H1 (cell line): Measurements from ENCODE around the gene BCL7B. TPM values are rescaled to one million over a fixed set of nuclear protein-coding genes. Genes with fewer than 3 reads are reported as not detected.
"Not testable (repeated sequence)": the region's sequence is repeated elsewhere in the genome, so short reads cannot be mapped to it uniquely, and the experiment has no call there.

ENCODE experiments used
- CTCF ChIA-PET: fragments of 300-600 bp; sonication (Branson Sonifier 250); formaldehyde crosslinking; loops from one replicate; lab custom pipeline; 2021; ENCODE audit not compliant: partially characterized antibody; lab: Charles Lee
- POLR2A ChIA-PET: fragments of 300-600 bp; sonication (Branson Sonifier 250); formaldehyde crosslinking; loops from one replicate; lab custom pipeline; 2021; ENCODE audit warnings: inconsistent platforms; ENCODE audit not compliant: partially characterized antibody; lab: Charles Lee
- DNase-seq, 2 experiments: peaks; one replicate each; pipeline versions ENCODE4 v3.0.0 to v3.0.0-alpha.2; 2010 to 2022; ENCODE audit warnings: low spot score in 2 of 2, low read depth in 1 of 2, mixed read lengths in 1 of 2
- FAIRE-seq: peaks from 2 replicates; lab custom pipeline; 2011; peaks lifted over from hg19 to GRCh38; lab: Jason Lieb, UNC
- H2AFZ ChIP-seq: 2 replicates; pipeline ENCODE4 v1.8.1; 2012; ENCODE audit warnings: low read length, inconsistent platforms
- H2AK5ac ChIP-seq: 2 replicates; pipeline ENCODE4 v1.6.1; 2013; ENCODE audit warnings: low read depth, low read length
- H2BK120ac ChIP-seq: replicated peaks from 2 replicates; pipeline ENCODE3; 2013; ENCODE audit warnings: low read depth, low read length, inconsistent platforms
- H2BK12ac ChIP-seq: 2 replicates; pipeline ENCODE4 v1.6.1; 2013; ENCODE audit warnings: low read depth, low read length
- H2BK15ac ChIP-seq: 2 replicates; pipeline ENCODE4 v1.6.1; 2013; ENCODE audit warnings: low read length
- H2BK20ac ChIP-seq: 2 replicates; pipeline ENCODE4 v1.6.1; 2013; ENCODE audit warnings: low read length
- H2BK5ac ChIP-seq: 2 replicates; pipeline ENCODE4 v1.6.1; 2013; ENCODE audit warnings: low read depth, low read length
- H3K14ac ChIP-seq: 2 replicates; pipeline ENCODE4 v1.6.1; 2013; ENCODE audit warnings: inconsistent platforms; ENCODE audit not compliant: insufficient read length
- H3K18ac ChIP-seq: 2 replicates; pipeline ENCODE4 v1.6.1; 2013; ENCODE audit warnings: low read length; ENCODE audit errors: extremely low read depth
- H3K23ac ChIP-seq: 2 replicates; pipeline ENCODE4 v1.6.1; 2013; ENCODE audit warnings: inconsistent platforms; ENCODE audit not compliant: insufficient read length
- H3K23me2 ChIP-seq: 2 replicates; pipeline ENCODE4 v1.6.1; 2013; ENCODE audit warnings: low read depth, low read length
- H3K27ac ChIP-seq: 2 replicates; pipeline ENCODE4 v1.6.1; 2011; ENCODE audit warnings: low read depth, low read length, inconsistent platforms
- H3K27me3 ChIP-seq, 4 experiments: replicated peaks in 1 of 4; 1 replicate in 1 of 4; 2 replicates in 3 of 4; pipeline versions ENCODE4 v1.6.1 to v1.8.1; 2011 to 2013; ENCODE audit warnings: low read length in 3 of 4, mild to moderate bottlenecking in 3 of 4, inconsistent platforms in 2 of 4, mixed read lengths in 2 of 4, moderate library complexity in 1 of 4; ENCODE audit not compliant: control insufficient read depth in 3 of 4, insufficient read depth in 3 of 4; ENCODE audit errors: extremely low read depth in 1 of 4
- H3K36me3 ChIP-seq, 4 experiments: 2 replicates each; pipeline versions ENCODE4 v1.6.1 to v1.8.1; 2011 to 2013; ENCODE audit warnings: mild to moderate bottlenecking in 4 of 4, low read length in 3 of 4, moderate library complexity in 2 of 4, control low read depth in 1 of 4, inconsistent platforms in 1 of 4; ENCODE audit not compliant: insufficient read depth in 4 of 4, control insufficient read depth in 2 of 4
- H3K4ac ChIP-seq: replicated peaks from 2 replicates; pipeline ENCODE3; 2013; ENCODE audit warnings: low read length, low read depth, mixed read lengths, inconsistent platforms; ENCODE audit not compliant: insufficient read length
- H3K4me1 ChIP-seq, 4 experiments: replicated peaks in 1 of 4; 1 replicate in 1 of 4; 2 replicates in 3 of 4; pipeline versions ENCODE4 v1.6.1 to v1.8.1; 2011 to 2013; ENCODE audit warnings: low read length in 3 of 4, inconsistent platforms in 2 of 4, mixed read lengths in 1 of 4; ENCODE audit not compliant: insufficient read depth in 4 of 4, control insufficient read depth in 3 of 4
- H3K4me2 ChIP-seq, 2 experiments: 2 replicates each; pipeline versions ENCODE4 v1.6.1 to v1.8.1; 2011 to 2013; ENCODE audit warnings: low read depth in 2 of 2, low read length in 2 of 2, control low read depth in 1 of 2, inconsistent platforms in 1 of 2, mild to moderate bottlenecking in 1 of 2; ENCODE audit not compliant: insufficient read depth in 1 of 2
- H3K4me3 ChIP-seq, 4 experiments: fragments of 200-600, 300-600 bp in 1 of 4; sonication (generic), shearing (Covaris generic), sonication (Bioruptor Twin) in 1 of 4; 2 replicates each; pipeline versions ENCODE4 v1.5.1 to v1.8.1; 2011 to 2016; ENCODE audit warnings: low read length in 4 of 4, low read depth in 3 of 4, control low read depth in 2 of 4, inconsistent platforms in 2 of 4, mild to moderate bottlenecking in 2 of 4, mixed read lengths in 1 of 4, moderate library complexity in 1 of 4; ENCODE audit not compliant: insufficient read depth in 2 of 4; ENCODE audit errors: extremely low read depth in 1 of 4
- H3K56ac ChIP-seq: replicated peaks from 2 replicates; pipeline ENCODE3; 2013; ENCODE audit warnings: low read depth, mild to moderate bottlenecking, mixed read lengths, low read length, inconsistent platforms; ENCODE audit not compliant: insufficient read length
- H3K79me1 ChIP-seq: 2 replicates; pipeline ENCODE4 v1.6.1; 2013; ENCODE audit warnings: low read depth, low read length, control low read depth
- H3K79me2 ChIP-seq, 2 experiments: 2 replicates each; pipeline versions ENCODE4 v1.6.1 to v1.8.1; 2012 to 2013; ENCODE audit warnings: low read length in 2 of 2, mild to moderate bottlenecking in 2 of 2, inconsistent platforms in 1 of 2; ENCODE audit not compliant: insufficient read depth in 2 of 2, control insufficient read depth in 1 of 2
- H3K9ac ChIP-seq, 4 experiments: replicated peaks in 1 of 4; 1 replicate in 1 of 4; 2 replicates in 3 of 4; pipeline versions ENCODE4 v1.6.1 to v1.8.1; 2011 to 2013; ENCODE audit warnings: low read depth in 3 of 4, low read length in 3 of 4, control low read depth in 2 of 4, mild to moderate bottlenecking in 2 of 4, moderate library complexity in 2 of 4, inconsistent platforms in 1 of 4; ENCODE audit errors: extremely low read depth in 1 of 4
- H3K9me3 ChIP-seq, 2 experiments: 2 replicates each; pipeline versions ENCODE4 v1.6.1 to v1.8.1; 2012 to 2013; ENCODE audit warnings: mild to moderate bottlenecking in 2 of 2, moderate library complexity in 2 of 2, control low read depth in 1 of 2, inconsistent platforms in 1 of 2, low read depth in 1 of 2, low read length in 1 of 2, mixed read lengths in 1 of 2; ENCODE audit not compliant: insufficient read depth in 2 of 2
- H4K20me1 ChIP-seq, 2 experiments: replicated peaks in 1 of 2; 2 replicates each; pipeline versions ENCODE3 to v1.8.1; 2011 to 2013; ENCODE audit warnings: inconsistent platforms in 2 of 2, low read length in 2 of 2, mild to moderate bottlenecking in 1 of 2; ENCODE audit not compliant: insufficient read depth in 2 of 2, control insufficient read depth in 1 of 2
- H4K5ac ChIP-seq: 2 replicates; pipeline ENCODE4 v1.6.1; 2013; ENCODE audit warnings: low read length, low read depth, mixed read lengths, inconsistent platforms; ENCODE audit not compliant: insufficient read length
- H4K8ac ChIP-seq: 2 replicates; pipeline ENCODE4 v1.8.0; 2013; ENCODE audit warnings: mild to moderate bottlenecking, moderate library complexity, low read length, inconsistent platforms; ENCODE audit not compliant: insufficient read depth; ENCODE audit errors: extremely low read depth
- H4K91ac ChIP-seq: replicated peaks from 2 replicates; pipeline ENCODE3; 2013; ENCODE audit warnings: low read length, mixed read lengths, inconsistent platforms; ENCODE audit not compliant: insufficient read length
- polyA plus RNA-seq, 7 experiments: library from polyadenylated mRNA; depleted of rRNA in 3 of 7; stranded (reverse) in 5 of 7; unstranded in 2 of 7; fragments of >200 nt in 5 of 7; fragments of 200-250 nt in 2 of 7; gene quantifications; 1 replicate in 5 of 7; 2 replicates in 1 of 7; 4 replicates in 1 of 7; pipeline versions ENCODE4 v1.2.1 to v1.2.3, GENCODE V29; 2011 to 2013; ENCODE audit warnings: missing spikeins in 2 of 7, mixed read lengths in 2 of 7
- total RNA-seq: library from RNA; stranded (reverse); fragmentation: NEBNext Ultra II Directional; extraction: Animal tissue kit (Norgen Biotek cat#: 25700); gene quantifications from 2 replicates; pipeline ENCODE4 v1.2.1, GENCODE V29; 2021

Gene BCL7B
- total and polyA plus RNA-seq, 2 of the 8 experiments (the other 6 are each of a cell fraction or from before 2014, with no cell fraction given), result 24.9 to 44.6 TPM

DNA sequence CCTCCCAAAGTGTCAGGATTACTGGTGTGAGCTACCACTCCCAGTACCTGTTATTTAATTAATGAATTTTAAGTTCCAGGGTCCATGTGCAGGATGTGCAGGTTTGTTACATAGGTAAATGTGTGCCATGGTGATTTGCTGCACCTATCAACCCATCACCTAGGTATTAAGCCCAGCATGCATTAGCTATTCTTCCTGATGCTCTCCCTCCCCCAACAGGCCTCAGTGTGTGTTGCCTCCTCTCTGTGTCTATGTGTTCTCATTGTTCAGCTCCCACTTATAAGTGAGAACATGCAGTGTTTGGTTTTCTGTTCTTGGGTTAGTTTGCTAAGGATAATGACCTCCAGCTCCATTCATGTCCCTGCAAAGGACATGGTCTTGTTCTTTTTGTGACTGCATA is 8.9 kb upstream of the BCL7B start:
- not testable (repeated sequence) for H3K9me3 ChIP-seq, H2BK15ac ChIP-seq, H2AK5ac ChIP-seq, H2BK12ac ChIP-seq, H3K4me1 ChIP-seq, H4K5ac ChIP-seq, H3K23ac ChIP-seq, H2BK120ac ChIP-seq, H2BK20ac ChIP-seq, H3K27ac ChIP-seq, H3K4me2 ChIP-seq, H3K18ac ChIP-seq, H3K79me1 ChIP-seq, H3K23me2 ChIP-seq, H3K4ac ChIP-seq, H2BK5ac ChIP-seq, H4K20me1 ChIP-seq, H3K27me3 ChIP-seq, DNase-seq, H3K56ac ChIP-seq, H4K8ac ChIP-seq, H4K91ac ChIP-seq, H3K4me3 ChIP-seq, H3K79me2 ChIP-seq, H3K9ac ChIP-seq, H2AFZ ChIP-seq, H3K14ac ChIP-seq, FAIRE-seq
- POLR2A ChIA-PET, result interaction anchor here (0.9 to 5.8 kb wide), 3 partner anchors 8 to 11 kb away, joined by 3 to 39 read pairs (median 15); partner anchors contain the start of genes BCL7B and TBL2
- peaks cover 9 to 21% (median 13%) of the 10 kb centered on the region in 4 experiments; a peak in 7 of 8 replicates for H3K36me3 ChIP-seq
- CTCF ChIA-PET, result interaction anchor here (0.9 to 2.3 kb wide), 3 partner anchors 9 to 115 kb away, joined by 3 to 5 read pairs (median 3); no protein-coding TSS in a partner anchor
